ENCODE data around the gene COPS8.

- no peak for TF ChIP-seq CTCF (IDR thresholded peaks at IDR 0.05)
- no peak for TF ChIP-seq EP300 (IDR thresholded peaks at IDR 0.05)
- TF ChIP-seq POLR2AphosphoS5 (IDR thresholded peaks at IDR 0.05): no peak
- TF ChIP-seq POLR2A (IDR thresholded peaks at IDR 0.05): no peak
These were observed 1.2 kb upstream of the COPS8 start for GRCh38 chr2:237084444-237084843.

All from upper lobe of left lung (tissue), 4 donors.